GM19395 (cell line): ENCODE measurements around the gene GATAD2B.
"Not testable (repeated sequence)": the region's sequence is repeated elsewhere in the genome, so short reads cannot be mapped to it uniquely, and the experiment has no call there.

Experiments used
- ATAC-seq: cut with Tn5 transposase; IDR thresholded peaks from one replicate; pipeline ENCODE4 v1.9.1; 2021; ENCODE audit warnings: mild to moderate bottlenecking, moderate library complexity; ENCODE audit not compliant: unreplicated experiment

Gene GATAD2B

DNA sequence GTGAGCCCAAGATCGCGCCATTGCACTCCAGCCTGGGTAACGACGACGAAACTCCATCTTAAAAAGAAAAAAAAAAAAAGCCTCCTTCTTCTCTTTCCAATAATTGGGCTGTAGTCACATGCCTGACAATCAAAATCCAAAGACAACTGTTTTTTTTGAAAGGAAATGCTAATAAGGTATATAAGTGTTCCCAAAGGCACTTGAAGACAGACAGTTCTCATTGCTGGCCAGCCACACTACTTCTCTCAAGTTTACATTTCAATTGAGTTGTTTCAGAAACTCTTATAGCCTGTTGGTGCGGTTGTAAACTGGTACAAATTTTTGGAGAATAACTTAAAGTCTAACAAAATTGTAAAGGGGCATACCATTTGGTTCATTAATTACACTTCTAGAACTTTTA lies 23.3 kb downstream of the GATAD2B start:
- no peak for ATAC-seq

DNA sequence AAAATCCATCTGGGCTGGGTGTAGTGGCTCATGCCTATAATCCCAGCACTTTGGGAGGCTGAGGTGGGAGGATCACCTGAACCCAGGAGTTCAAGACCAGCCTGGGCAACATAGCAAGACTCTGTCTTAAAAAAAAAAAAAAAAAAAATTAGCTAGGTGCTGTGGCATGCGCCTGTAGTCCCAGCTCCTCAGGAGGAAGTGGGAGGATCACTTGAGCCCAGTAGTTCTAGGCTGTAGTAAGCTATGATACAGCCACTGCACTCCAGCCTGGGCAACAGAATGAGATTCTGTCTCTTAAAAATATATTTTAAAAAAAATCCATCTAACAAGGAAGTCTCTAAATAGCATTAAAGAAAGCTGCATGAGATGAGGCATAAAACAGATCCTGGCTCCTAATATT lies 26.9 kb downstream of the GATAD2B start:
- ATAC-seq, result not testable (repeated sequence)

DNA sequence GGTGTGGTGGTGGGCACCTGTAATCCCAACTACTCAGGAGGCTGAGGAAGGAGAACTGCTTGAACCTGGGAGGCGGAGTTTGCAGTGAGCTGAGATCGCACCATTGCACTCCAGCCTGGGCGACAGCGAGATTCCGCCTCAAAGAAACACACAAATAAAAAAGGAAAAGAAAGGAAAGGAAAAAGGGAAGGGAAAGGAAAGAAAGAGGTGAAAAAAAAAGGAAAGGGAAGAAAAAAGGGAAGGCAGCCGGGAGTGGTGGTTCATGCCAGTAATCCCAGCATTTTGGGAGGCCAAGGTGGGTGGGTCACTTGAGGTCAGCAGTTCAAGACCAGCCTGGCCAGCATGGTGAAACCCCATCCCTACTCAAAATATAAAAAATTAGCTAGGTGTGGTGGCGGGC lies 31.7 kb downstream of the GATAD2B start:
- ATAC-seq, result not testable (repeated sequence)

DNA sequence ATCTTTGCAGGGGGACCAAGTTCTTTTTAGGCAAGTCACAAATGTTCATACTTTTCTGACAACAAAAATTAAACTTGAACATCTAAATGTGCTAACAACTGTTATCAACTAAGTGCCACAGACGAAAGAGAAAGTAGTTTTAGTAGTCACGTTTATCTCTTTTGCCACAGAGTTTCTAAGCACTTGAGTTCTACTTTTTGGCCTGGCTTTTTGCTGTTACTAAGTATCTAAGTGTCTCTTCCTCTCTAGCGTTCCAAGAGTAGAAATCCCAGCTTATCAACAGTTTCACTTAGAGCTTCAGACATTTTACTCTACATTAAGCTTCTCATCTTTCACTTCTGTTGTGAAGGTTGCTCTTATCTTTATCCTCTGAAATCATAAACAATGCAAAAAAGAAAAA lies 34.2 kb downstream of the GATAD2B start:
- ATAC-seq, result no peak

DNA sequence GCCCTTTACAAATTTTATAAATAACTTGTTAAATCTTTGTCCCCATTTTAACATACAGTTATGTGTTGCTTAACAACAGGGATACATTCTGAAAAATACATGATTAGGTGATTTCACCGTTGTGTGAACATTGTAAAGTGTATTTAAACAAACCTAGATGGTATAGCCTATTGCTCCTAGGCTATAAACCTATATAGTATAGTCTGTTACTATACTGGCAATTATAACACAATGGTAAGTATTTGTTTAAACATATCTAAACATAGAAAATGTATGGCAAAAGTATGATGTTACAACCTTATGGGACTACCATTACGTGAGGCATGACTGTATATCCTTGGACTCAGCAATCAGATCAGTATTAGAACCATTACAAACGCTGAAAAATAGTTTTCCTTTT lies 36.6 kb downstream of the GATAD2B start:
- no peak for ATAC-seq

DNA sequence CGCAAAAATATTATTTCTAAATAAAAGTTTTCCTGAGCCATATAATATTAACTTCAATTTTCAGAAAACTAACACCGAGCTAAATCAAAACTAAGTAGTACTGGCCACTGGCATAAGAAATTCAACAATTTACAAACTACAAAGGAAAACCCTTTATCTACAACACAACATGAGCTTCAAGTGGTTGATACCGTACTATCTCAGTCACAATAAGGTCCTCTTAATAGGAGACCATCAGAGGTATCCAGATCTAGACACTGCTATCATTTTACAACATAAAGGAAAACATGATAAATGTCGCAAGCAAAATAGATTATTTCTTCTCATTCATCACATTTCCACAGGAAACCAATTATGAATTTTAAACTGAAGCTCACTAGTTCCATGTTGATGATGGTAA lies 39.5 kb downstream of the GATAD2B start:
- no peak for ATAC-seq

DNA sequence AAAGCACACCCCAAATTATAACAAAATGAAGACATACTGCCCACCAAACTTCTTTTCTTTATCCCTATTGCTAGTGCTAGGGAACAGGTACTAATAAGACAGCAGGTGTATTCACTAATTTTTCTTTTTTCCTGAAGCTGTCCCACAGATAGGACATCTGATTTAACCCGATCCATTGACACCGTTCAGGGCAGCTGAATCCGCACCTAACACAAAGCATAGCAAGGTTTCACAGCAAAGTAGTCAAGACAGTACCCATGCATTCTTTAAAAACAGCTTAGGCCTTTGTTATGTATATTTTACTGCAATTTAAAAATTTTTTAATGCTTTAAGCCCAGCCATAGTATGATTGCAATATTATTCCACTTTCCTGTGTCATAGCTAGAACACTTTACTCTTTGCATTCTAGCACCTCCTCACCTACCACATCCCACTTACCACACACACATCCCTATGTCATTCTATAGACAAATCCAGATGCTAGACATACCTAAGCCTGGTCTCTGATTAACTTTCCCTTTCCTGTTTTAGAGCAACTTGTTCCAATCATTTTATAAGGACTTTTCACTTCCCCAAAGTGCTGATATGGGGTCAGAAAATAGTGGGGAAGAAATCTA lies 40.4 kb downstream of the GATAD2B start:
- ATAC-seq, result no peak

DNA sequence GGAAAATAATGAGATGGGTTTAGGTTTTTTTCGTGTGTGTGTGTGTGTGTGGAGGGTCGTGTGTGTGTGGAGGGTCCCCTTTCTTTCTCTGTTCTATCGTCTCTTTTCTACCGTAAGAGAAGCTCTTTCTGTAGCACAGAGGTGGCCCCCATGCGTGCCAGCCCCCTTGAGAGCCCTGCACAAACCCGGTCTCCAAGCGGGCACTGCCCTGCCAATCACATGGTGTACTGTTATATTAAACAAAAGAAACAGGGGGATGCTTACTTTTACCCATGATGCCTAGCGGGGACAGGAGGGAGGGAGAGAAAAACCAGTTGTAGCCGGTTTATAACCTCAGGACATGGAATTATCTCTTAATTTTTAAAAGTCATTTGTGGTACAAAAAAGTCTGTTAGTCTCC lies 41.0 kb downstream of the GATAD2B start:
- ATAC-seq, result no peak

DNA sequence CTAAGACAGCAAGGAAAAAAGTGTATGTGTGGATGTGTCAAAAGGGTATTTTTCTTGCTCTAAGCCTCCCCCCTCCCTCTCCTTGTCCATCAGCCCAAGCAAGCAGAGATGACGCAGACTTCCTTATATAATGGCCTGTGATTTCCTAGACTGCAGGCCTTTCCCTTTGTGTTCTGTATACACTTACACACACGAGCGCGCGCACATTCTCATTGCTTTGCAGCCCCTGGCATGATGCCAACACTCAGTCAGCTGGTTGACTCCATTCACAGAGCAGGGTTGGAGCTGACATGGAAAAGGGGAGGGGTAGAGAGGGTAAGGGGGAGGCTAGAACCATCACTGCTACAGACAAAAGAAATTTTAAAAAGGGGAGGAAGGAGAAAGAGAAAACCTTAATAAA lies 41.8 kb downstream of the GATAD2B start:
- ATAC-seq, result no peak

DNA sequence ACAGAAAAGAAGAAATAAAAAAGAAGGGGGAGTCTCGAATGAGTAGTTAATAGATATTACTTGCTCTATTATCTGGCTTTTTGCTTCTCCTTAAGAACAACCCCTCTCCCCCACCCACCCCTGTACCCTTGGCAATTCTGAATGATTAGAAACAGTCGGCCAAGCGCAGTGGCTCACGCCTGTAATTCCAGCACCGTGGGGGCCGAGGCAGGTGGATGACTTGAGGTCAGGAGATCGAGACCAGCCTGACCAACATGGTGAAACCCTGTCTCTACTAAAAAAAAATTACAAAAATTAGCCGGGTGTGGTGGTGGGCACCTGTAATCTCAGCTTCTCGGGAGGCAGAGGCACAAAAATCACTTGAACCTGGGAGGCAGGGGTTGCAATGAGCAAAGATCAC lies 42.7 kb downstream of the GATAD2B start:
- ATAC-seq, result no peak

DNA sequence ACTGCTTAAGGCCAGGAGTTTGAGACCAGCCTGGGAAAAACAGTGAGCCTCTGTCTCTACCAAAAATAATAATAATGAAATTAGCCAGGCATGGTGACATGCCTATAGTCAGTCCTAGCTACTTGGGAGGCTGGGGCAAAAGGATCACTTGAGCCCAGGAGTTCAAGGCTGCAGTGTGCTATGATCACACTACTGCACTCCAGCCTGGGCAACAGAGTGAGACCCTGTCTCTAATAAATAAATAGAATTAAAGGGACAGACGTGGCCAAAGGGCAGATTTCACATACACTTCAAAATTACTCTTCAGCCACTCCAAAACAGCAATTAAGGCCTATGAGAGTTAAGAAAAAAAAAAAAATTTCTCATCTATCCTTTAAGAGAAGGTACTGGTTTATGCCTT lies 45.7 kb downstream of the GATAD2B start:
- ATAC-seq, result no peak

DNA sequence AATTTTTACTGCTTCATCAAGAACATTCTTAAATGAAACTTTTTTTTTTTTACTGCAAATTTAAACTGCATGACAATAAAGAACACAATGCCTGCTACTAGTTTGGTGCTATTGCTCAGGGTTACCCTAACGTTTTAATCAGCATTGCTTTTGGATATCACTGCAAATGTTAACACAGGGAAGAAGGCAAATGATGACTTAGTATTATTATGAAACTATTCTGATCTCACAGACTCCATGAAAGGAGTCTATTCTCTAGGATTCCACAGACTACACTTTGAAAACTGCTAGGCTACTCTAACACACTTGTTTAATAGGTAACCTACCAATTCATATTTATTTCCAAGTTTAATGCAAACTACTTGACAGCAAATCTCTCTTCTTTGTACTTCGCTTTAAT lies 49.8 kb downstream of the GATAD2B start:
- ATAC-seq, result no peak

DNA sequence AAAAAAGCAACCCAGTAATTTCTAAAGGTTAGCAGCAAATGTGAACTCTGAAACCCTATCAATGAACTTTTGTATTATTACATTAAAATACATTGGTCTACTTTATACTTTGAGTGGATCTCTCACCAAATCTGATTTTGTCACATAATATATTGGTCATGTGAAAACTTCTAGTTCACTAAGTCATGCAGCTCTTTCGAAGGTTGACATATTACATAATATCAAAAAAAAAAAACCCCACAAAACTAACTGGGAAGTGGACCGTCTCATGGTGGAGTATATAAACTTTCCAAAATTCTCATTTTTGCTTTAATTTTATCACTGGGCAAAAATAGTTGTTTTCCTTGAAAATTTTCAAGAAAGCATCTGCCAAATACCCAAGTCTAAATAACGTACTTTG lies 50.4 kb downstream of the GATAD2B start:
- no peak for ATAC-seq

DNA sequence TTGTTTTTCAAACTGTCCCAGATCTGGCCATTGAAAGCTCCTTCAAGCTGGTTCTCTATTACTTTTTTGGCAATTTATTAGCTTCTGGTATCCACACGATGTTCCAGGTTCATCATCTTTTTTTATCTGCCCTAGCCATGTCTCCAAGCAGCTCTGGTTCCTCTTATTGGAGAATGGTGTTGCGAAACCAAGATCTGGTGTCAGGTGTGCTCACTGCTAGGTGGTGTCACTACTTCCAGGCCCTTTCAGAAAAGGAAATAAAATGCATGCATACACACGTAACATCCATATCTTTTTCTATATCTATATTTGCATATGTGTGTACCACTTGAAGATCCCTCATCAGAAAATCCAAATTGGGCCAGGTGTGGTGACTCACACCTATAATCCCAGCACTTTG lies 53.3 kb downstream of the GATAD2B start:
- ATAC-seq, result no peak

DNA sequence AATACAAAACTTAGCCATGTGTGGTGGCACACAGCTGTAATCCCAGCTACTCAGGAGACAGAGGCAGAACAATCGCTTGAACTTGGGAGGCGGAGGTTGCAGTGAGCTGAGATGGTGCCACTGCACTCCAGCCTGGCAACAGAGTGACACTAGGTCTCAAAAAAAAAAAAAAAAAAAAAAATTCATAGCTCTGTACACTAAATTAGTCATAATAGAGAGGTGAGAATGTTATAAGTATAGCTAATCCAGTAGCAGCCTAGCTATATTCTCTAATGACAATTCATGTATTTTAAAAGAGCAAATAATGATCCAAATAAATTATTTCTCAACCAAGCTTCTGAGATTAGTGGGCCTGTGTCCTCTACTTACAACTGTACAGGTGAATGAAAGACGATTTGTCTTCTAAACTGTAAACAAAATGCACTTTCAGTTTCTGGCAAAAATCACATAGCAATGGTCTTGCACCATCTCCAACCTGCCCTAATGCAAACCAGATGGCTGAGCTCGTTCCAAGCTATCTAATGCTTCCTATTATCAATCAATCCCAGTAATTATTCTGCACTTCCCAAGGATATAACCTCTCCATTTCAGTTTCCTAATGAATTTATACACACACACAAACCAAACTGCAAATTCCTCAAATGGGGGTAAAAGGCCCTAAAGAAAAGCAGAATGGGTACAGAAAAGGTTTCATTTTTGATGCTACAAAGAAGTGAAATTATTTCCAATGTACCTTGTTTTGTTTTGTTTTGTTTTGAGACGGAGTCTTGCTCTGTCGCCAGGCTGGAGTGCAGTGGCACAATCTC lies 56.5 kb downstream of the GATAD2B start:
- no peak for ATAC-seq

DNA sequence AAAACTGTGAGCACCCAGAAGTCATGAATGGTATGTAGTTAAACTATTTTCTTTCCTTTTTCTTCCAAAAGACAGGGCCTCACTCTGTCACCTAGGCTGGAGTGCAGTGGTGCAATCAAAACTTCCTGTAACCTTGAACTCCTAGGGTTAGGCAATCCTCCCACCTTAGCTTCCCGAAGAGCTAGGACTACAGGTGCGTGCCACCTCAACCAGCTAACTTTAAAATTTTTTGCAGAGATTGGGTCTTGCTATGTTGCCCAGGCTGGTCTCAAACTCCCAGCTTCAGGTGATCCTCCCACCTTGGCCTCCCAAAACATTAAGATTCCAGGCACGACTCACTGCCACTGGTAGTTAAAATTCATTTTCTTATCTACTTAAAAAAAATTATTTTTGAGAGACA lies 62.5 kb downstream of the GATAD2B start:
- ATAC-seq, result no peak

DNA sequence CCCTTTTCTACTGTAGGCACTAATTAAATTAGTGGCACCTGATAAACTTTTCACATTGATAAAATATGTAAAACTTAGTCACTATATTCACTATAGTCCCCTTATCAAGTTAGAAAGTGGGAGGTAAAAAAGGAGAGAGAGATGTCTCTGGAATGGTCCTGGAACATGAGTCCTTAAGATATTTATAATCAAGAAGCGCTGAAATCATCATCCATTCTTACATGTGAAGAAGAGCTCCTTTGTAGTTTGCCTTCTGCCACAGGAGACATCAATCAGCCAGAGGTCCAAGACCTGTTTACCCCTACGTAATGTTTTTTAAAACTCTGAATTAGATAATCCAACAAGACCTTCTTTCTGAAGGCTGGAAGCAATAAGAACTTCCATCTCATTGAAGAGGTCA lies 65.3 kb downstream of the GATAD2B start:
- no peak for ATAC-seq

DNA sequence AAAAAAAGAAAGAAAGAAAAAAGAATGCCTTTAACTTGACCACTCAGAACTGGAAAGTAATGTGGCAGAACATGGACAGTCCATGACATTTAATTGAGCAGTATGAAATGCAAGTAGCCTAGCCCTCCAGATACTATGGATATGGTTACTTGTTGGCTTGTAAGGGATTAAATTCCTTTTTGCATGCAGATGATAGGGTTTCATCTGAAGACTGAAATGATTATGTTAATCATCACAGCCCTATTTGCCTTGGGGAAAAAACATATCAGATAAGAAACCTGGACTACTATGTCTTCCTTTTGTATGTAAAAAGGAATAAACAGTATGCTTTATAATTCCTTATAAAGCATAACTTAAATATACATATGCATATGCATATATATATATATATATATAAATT lies 66.0 kb downstream of the GATAD2B start:
- no peak for ATAC-seq

DNA sequence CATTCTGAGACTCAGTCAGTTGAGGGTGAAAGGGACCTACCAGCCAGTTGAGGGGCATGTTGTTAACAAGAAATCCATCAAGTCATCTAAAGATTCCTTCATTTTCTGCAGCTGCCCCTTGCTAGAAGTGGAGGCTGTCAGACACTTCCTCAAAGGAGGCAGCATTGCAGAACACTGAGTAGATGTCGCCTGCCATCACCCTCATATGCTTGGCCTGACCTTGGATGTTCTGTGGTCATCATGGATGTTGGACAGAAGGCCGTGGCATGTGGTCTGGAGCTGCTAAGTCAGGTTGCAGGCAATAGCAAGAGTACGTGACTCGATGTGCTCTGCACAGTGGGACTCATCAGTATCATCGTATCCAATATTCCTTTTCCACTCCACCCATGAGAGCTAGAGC lies 70.6 kb downstream of the GATAD2B start:
- ATAC-seq, result no peak

DNA sequence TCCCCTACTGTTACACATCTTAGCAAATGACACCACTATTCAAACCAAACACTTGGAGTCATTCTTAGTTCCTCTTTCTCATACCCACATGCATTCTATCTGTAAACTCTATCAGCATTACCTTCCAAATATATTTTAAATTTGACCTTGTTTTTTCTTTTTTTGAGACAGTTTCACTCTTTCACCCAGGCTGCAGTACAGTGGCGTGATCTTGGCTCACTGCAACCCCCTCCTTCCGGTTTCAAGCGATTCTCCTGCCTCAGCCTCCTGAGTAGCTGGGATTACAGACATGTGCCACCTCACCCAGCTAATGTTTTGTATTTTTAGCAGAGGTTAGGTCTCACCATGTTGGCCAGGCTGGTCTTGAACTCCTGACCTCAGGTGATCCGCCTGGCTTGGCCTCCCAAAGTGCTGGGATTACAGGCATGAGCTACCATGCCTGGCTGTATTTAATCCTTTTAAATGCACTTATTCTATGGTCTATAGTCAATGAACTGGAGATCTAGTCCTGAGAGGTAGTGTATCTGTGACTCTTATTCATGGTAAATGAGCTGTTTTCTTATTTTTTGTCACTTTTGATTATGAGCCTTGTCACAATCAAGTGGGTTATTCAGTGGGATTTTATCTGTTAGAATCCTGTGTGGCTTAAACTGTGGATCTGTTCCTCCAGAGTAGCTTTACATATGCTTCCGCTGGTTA lies 73.1 kb downstream of the GATAD2B start:
- peak; percentile 71 for ATAC-seq

DNA sequence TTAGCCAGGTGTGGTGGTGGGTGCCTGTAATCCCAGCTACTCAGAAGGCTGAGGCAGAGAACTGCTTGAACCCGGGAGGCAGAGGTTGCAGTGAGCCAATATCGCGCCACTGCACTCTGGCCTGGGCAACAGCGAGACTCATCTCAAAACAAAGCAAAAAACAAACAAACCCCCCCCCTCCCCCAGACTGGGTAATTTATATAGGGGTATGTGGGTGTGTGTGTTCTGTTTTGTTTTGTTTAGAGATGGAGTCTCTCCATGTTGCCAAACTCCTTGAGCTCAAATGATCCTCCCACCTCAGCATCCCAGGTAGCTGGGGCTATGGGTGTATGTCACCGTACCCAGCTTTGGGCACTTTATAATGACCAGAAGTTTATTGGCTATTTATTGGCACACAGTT lies 74.0 kb downstream of the GATAD2B start:
- ATAC-seq, result no peak

DNA sequence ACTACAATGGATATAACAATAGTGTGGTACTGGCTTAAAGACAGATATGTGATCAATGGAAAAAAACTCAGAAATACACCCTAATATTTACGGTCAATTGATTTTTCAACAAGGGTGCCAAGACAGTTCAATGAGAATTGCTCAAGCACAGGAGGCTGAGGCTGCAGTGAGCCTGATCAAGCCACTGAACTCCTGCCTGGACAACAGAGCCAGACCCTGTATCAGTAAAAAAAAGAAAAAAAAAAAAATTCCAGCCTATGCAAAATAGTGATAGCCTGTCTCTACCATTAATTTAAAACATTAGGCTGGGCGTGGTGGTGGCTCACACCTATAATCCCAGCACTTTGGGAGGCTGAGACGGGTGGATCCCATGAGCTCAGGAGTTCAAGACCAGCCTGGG lies 77.6 kb downstream of the GATAD2B start:
- ATAC-seq, result no peak
